ENCODE results near the gene CCDC85B. TPM values are rescaled to one million over a fixed set of nuclear protein-coding genes. Genes with fewer than 3 reads are reported as not detected.
"Not testable (repeated sequence)": the region's sequence is repeated elsewhere in the genome, so short reads cannot be mapped to it uniquely, and the experiment has no call there.

The CCDC85B gene
- total and polyA plus RNA-seq, 2 experiments from 2014 or later, result 15.1 to 41.6 TPM

DNA sequence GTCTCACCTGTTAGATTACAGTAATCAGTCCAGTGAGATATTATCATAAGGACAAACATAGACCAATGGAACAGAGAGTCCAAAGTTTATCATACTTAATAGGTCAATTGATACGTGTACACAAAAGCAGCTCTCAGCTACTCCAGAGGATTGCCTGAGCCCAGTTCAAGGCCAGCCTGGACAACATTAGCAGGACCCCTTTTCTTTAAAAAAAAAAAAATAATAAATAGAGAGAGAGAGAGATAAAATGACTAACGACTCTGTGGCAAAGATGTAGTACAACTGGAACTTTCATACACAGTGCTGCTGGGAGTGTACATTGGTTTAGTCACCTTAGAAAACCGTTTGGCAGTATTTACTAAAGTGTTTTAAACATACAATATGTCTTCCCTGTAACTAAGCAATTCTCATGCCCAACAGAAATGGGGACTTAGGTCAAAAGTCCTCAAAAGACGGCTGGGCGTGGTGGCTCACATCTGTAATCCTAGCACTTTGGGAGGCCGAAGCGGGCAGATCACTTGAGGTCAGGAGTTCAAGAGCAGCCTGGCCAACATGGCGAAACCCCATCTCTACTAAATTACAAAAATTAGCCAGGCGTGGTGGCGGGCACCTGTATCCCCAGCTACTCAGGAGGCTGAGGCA lies 46.1 kb upstream of the CCDC85B start:
- peak; percentile 22 for DNase-seq (ENCODE audit: low spot score)
- H3K9me2 ChIP-seq (replicated peaks; ENCODE audit: insufficient read depth), result no peaks in the 10 kb centered on the region
- no peaks in the 10 kb centered on the region for H4K20me1 ChIP-seq (ENCODE audit: insufficient read depth, poor library complexity, severe bottlenecking)
- no peaks in the 10 kb centered on the region for H3K79me2 ChIP-seq
- no peaks in the 10 kb centered on the region for H3K27me3 ChIP-seq
- H3K4me3 ChIP-seq, result no peak overlapping the region
- TF ChIP-seq, protein P1, sequence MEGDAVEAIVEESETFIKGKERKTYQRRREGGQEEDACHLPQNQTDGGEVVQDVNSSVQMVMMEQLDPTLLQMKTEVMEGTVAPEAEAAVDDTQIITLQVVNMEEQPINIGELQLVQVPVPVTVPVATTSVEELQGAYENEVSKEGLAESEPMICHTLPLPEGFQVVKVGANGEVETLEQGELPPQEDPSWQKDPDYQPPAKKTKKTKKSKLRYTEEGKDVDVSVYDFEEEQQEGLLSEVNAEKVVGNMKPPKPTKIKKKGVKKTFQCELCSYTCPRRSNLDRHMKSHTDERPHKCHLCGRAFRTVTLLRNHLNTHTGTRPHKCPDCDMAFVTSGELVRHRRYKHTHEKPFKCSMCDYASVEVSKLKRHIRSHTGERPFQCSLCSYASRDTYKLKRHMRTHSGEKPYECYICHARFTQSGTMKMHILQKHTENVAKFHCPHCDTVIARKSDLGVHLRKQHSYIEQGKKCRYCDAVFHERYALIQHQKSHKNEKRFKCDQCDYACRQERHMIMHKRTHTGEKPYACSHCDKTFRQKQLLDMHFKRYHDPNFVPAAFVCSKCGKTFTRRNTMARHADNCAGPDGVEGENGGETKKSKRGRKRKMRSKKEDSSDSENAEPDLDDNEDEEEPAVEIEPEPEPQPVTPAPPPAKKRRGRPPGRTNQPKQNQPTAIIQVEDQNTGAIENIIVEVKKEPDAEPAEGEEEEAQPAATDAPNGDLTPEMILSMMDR (IDR thresholded peaks at IDR 0.05; ENCODE audit: poor library complexity), result no peak
- no peak for TF ChIP-seq EZH2phosphoT487 (IDR thresholded peaks at IDR 0.05; ENCODE audit: low read depth, severe bottlenecking, unreplicated experiment)
- TF ChIP-seq EZH2 (IDR thresholded peaks at IDR 0.05; ENCODE audit: borderline replicate concordance), result no peak
- no peaks in the 10 kb centered on the region for H3K9me3 ChIP-seq (ENCODE audit: low read depth)
- H3K36me3 ChIP-seq (replicated peaks; ENCODE audit: insufficient read depth, low read depth), result no peaks in the 10 kb centered on the region
- H3K4me1 ChIP-seq (ENCODE audit: insufficient read depth), result peaks cover 8% of the 10 kb centered on the region
- peak overlapping the region; percentile 43 for H3K4me2 ChIP-seq
- WGBS (ENCODE audit: low lambda C conversion rate, missing lambda C conversion rate), result 76% methylated on average over 10 of the region's 10 CpGs
- H3K27ac ChIP-seq, result peak overlapping the region; percentile 75
- no peak overlapping the region for H2AFZ ChIP-seq

DNA sequence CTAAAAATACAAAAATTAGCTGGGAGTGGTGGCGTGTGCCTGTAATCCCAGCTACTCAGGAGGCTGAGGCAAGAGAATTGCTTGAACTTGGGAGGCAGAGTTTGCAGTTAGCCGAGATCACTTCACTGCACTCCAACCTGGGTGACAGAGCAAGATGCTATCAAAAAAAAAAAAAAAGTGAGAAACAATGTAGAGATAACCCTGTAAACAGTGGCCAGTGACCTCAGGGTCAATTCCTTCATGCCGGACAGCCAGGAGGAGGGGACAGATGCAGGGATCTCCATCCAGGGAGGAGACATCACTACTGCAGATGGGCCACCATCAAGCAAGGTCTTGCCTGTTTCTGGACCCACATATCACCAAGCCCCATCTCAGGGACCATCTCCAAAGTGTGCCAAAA lies 42.7 kb upstream of the CCDC85B start:
- Histone ChIP-seq H2AFZ (no peak overlapping the region), H3K4me2 (no peak overlapping the region), H3K27me3 (no peaks in the 10 kb centered on the region), H3K9me3 (ENCODE audit: low read depth) (no peaks in the 10 kb centered on the region), H3K9me2 (replicated peaks; ENCODE audit: insufficient read depth) (no peaks in the 10 kb centered on the region), H4K20me1 (ENCODE audit: insufficient read depth, poor library complexity, severe bottlenecking) (no peaks in the 10 kb centered on the region), H3K4me3 (no peak overlapping the region), H3K4me1 (ENCODE audit: insufficient read depth) (peaks cover 9% of the 10 kb centered on the region), H3K36me3 (replicated peaks; ENCODE audit: insufficient read depth, low read depth) (no peaks in the 10 kb centered on the region), H3K79me2 (no peaks in the 10 kb centered on the region), H3K27ac (no peak overlapping the region)
- TF ChIP-seq, protein P1 (IDR thresholded peaks at IDR 0.05; ENCODE audit: poor library complexity), result no peak
- DNase-seq (ENCODE audit: low spot score), result no peak
- 68% methylated on average over 3 of the region's 3 CpGs for WGBS (ENCODE audit: low lambda C conversion rate, missing lambda C conversion rate)

DNA sequence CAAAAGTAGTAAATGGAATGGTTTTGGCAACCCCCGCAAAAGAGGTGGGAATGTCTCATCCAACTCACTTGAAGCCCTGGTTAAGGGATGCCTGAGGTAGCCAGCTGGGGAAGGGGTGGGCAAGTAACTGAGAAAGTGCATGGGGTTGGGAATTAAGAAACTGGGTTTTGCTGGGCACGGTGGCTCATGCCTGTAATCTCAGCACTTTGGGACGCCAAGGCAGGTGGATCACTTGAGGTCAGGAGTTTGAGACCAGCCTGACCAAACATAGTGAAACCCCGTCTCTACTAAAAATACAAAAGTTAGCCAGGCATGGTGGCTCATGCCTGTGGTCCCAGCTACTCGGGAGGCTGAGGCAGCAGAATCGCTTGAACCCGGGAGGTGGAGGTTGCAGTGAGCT lies 41.8 kb upstream of the CCDC85B start:
- H3K4me1 ChIP-seq (ENCODE audit: insufficient read depth), result peaks cover 18% of the 10 kb centered on the region

DNA sequence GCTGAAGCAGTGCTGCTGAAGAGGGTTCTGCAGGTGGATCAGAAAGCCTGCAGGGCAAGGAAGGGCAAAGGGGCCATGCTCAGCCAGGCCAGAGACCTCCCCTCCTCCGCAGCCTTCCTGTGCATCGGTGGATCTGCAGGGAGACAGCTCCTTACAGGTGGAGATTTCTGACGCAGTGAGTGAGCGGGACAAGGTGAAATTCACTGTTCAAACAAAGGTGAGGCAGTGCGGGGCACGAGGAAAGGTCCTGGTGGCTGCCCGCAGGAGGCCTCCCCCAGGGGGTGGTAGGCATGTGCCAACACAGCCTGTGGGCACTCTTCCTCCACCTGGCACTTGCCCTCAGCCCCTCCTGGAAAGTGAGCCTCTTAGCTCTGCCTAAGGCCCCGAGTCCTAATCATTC lies 41.1 kb upstream of the CCDC85B start:
- Histone ChIP-seq H3K4me2 (no peak overlapping the region), H3K9me2 (replicated peaks; ENCODE audit: insufficient read depth) (no peaks in the 10 kb centered on the region), H3K4me3 (no peak overlapping the region), H3K9me3 (ENCODE audit: low read depth) (no peaks in the 10 kb centered on the region), H2AFZ (no peak overlapping the region), H3K27me3 (no peaks in the 10 kb centered on the region), H3K4me1 (ENCODE audit: insufficient read depth) (peaks cover 17% of the 10 kb centered on the region), H4K20me1 (ENCODE audit: insufficient read depth, poor library complexity, severe bottlenecking) (peaks cover 8% of the 10 kb centered on the region), H3K36me3 (replicated peaks; ENCODE audit: insufficient read depth, low read depth) (no peaks in the 10 kb centered on the region), H3K27ac (no peak overlapping the region), H3K79me2 (peaks cover 6% of the 10 kb centered on the region)
- WGBS (ENCODE audit: low lambda C conversion rate, missing lambda C conversion rate), result 59% methylated on average over 8 of the region's 8 CpGs
- TF ChIP-seq, protein P1 (IDR thresholded peaks at IDR 0.05; ENCODE audit: poor library complexity), result no peak
- no peak for TF ChIP-seq EZH2 (IDR thresholded peaks at IDR 0.05; ENCODE audit: borderline replicate concordance)
- TF ChIP-seq EZH2phosphoT487 (IDR thresholded peaks at IDR 0.05; ENCODE audit: low read depth, severe bottlenecking, unreplicated experiment), result no peak
- peak; percentile 15 for DNase-seq (ENCODE audit: low spot score)

More for the DNA sequence above, 41.8 kb upstream of the CCDC85B start:
- H3K79me2 ChIP-seq; H2AFZ ChIP-seq; H3K9me3 ChIP-seq (ENCODE audit: low read depth); H3K4me3 ChIP-seq; H3K36me3 ChIP-seq (replicated peaks; ENCODE audit: insufficient read depth, low read depth); DNase-seq (ENCODE audit: low spot score); H4K20me1 ChIP-seq (ENCODE audit: insufficient read depth, poor library complexity, severe bottlenecking); H3K27ac ChIP-seq; H3K27me3 ChIP-seq; H3K4me2 ChIP-seq; H3K9me2 ChIP-seq (replicated peaks; ENCODE audit: insufficient read depth): not testable (repeated sequence)
- WGBS (ENCODE audit: low lambda C conversion rate, missing lambda C conversion rate), result 71% methylated on average over 7 of the region's 7 CpGs
